GM12878 (cell line): Measurements from ENCODE around the gene AGBL4. TPM values are rescaled to one million over a fixed set of nuclear protein-coding genes. Genes with fewer than 3 reads are reported as not detected.

Source experiments
- ATAC-seq: fragments of 200-7000 bp; cut with Tn5 transposase; 3 replicates; pipeline ENCODE4 v1.9.1; 2020; ENCODE audit warnings: mild to moderate bottlenecking, moderate library complexity
- BruUV-seq: library from RNA; stranded (reverse); fragments of 400-500 nt; replicated peaks from 2 replicates; lab custom pipeline; 2021; lab: Mats Ljungman, UMichigan
- CTCF ChIA-PET: fragments of 300-600 bp; sonication (Branson Sonifier 250); formaldehyde crosslinking; extraction: SDS; loops from one replicate; lab custom pipeline; 2021; ENCODE audit warnings: inconsistent platforms; lab: Yijun Ruan, JAX
- POLR2A ChIA-PET: fragments of 350-600 bp; formaldehyde crosslinking; extraction: SDS; loops from one replicate; lab custom pipeline; 2021; ENCODE audit warnings: inconsistent platforms; lab: Charles Lee
- RAD21 ChIA-PET: fragments of 300-600 bp; sonication (Branson Sonifier 250); formaldehyde crosslinking; loops from one replicate; lab custom pipeline; 2023; ENCODE audit warnings: antibody characterized with exemption; ENCODE audit not compliant: unreplicated experiment; lab: Charles Lee
- SMC1A ChIA-PET: fragments of 300-600 bp; sonication (Branson Sonifier 250); formaldehyde crosslinking; loops from one replicate; lab custom pipeline; 2023; ENCODE audit not compliant: unreplicated experiment, uncharacterized antibody; lab: Charles Lee
- DNase-seq: peaks from one replicate; pipeline ENCODE4 v3.0.0-alpha.2; 2011; ENCODE audit warnings: low read depth, low spot score
- FAIRE-seq: peaks from 3 replicates; lab custom pipeline; 2011; peaks lifted over from hg19 to GRCh38; lab: Jason Lieb, UNC
- H2AFZ ChIP-seq: 2 replicates; pipeline ENCODE4 v1.6.0; 2011; ENCODE audit warnings: low read depth, low read length, control low read depth; ENCODE audit not compliant: control insufficient read depth
- H3K27ac ChIP-seq: 2 replicates; pipeline ENCODE4 v1.5.1; 2011; ENCODE audit warnings: control low read depth; ENCODE audit not compliant: control insufficient read depth, insufficient read depth
- H3K27me3 ChIP-seq, 2 experiments: replicated peaks in 1 of 2; 2 replicates each; pipeline versions ENCODE4 v1.6.0 to v1.6.1; 2011; ENCODE audit warnings: low read length in 1 of 2; ENCODE audit not compliant: control insufficient read depth in 2 of 2, insufficient read depth in 2 of 2
- H3K36me3 ChIP-seq, 2 experiments: 2 replicates each; pipeline ENCODE4 v1.5.1; 2011; ENCODE audit warnings: low read length in 1 of 2; ENCODE audit not compliant: control insufficient read depth in 2 of 2, insufficient read depth in 2 of 2
- H3K4me1 ChIP-seq: 2 replicates; pipeline ENCODE4 v1.6.1; 2011; ENCODE audit warnings: mild to moderate bottlenecking, low read length, moderate library complexity, mixed read lengths; ENCODE audit not compliant: control insufficient read depth, insufficient read depth
- H3K4me2 ChIP-seq: 2 replicates; pipeline ENCODE4 v1.6.0; 2011; ENCODE audit warnings: control low read depth; ENCODE audit not compliant: control insufficient read depth, insufficient read depth
- H3K4me3 ChIP-seq: fragments of 200-600 bp; sonication (generic); 2 replicates; pipeline ENCODE4 v1.5.1; 2016
- H3K79me2 ChIP-seq: 2 replicates; pipeline ENCODE4 v1.6.0; 2011; ENCODE audit warnings: low read length; ENCODE audit not compliant: control insufficient read depth, insufficient read depth
- H3K9ac ChIP-seq: 2 replicates; pipeline ENCODE4 v1.8.0; 2011; ENCODE audit warnings: low read length, control low read depth, mixed read lengths; ENCODE audit not compliant: control insufficient read depth, insufficient read depth
- H3K9me3 ChIP-seq: replicated peaks from 3 replicates; pipeline ENCODE4 v1.5.1; 2011; ENCODE audit warnings: mild to moderate bottlenecking, low read length; ENCODE audit not compliant: control insufficient read depth, insufficient read depth
- H4K20me1 ChIP-seq: 2 replicates; pipeline ENCODE4 v1.6.0; 2011; ENCODE audit not compliant: control insufficient read depth, insufficient read depth
- CREB1 ChIP-seq: IDR thresholded peaks from 2 replicates; pipeline ENCODE4 v1.6.1; 2012; ENCODE audit warnings: low read depth, mild to moderate bottlenecking, inconsistent platforms
- FOS ChIP-seq: IDR thresholded peaks from 3 replicates; pipeline ENCODE4 v1.6.1; 2011; ENCODE audit warnings: borderline replicate concordance; ENCODE audit not compliant: insufficient read length; ENCODE audit errors: extremely low read depth
- RAD21 ChIP-seq: IDR thresholded peaks from 2 replicates; pipeline ENCODE4 v1.6.1; 2011; ENCODE audit warnings: mild to moderate bottlenecking, low read depth, low read length, moderate library complexity; ENCODE audit not compliant: insufficient read depth
- in situ Hi-C: fragments of 300-500 bp; cut with MboI; formaldehyde crosslinking; loops from 9 replicates; pipeline ENCODE4 v1.14.3; 2018; ENCODE audit warnings: mixed read lengths
- intact Hi-C: fragments of 100-400 bp; cut with micrococcal nuclease; formaldehyde crosslinking; loops from one replicate; pipeline ENCODE4 v1.14.2; 2022; ENCODE audit not compliant: unreplicated experiment
- polyA plus RNA-seq, 11 experiments: library from polyadenylated mRNA; depleted of rRNA in 4 of 11; unstranded in 6 of 11; stranded (reverse) in 5 of 11; fragments of >200 nt; fragmentation: Nextera tagmentation in 4 of 11; fragmentation: Illumina TruSeq in 1 of 11; extraction: Ambion mirVana in 4 of 11; extraction: Trizol in 1 of 11; gene quantifications; 1 replicate in 1 of 11; 2 replicates in 10 of 11; pipeline versions ENCODE4 v1.2.1 to v1.2.3, GENCODE V29; 2011 to 2016; ENCODE audit warnings: inconsistent platforms in 2 of 11, missing spikeins in 2 of 11, low read depth in 1 of 11
- total RNA-seq, 4 experiments: library from RNA; depleted of rRNA in 3 of 4; stranded (reverse); fragments of >200 nt in 3 of 4; fragmentation: Illumina TruSeq in 1 of 4; extraction: Trizol in 1 of 4; gene quantifications; 2 replicates each; pipeline versions ENCODE4 v1.2.1 to v1.2.3, GENCODE V29; 2013 to 2021
- TF ChIP-seq, protein P1 (sequence below): IDR thresholded peaks from 2 replicates; pipeline ENCODE4 v1.6.1; 2011; ENCODE audit warnings: low read depth, mild to moderate bottlenecking, low read length, moderate library complexity, borderline replicate concordance; ENCODE audit errors: extremely low read depth
- TF ChIP-seq, protein P2 (sequence below): fragments of 450-650 bp; IDR thresholded peaks from 2 replicates; pipeline ENCODE4 v1.6.1; 2017; ENCODE audit warnings: low read depth, mild to moderate bottlenecking, moderate library complexity
- TF ChIP-seq, protein P3 (sequence below): fragments of 450-650 bp; IDR thresholded peaks from 2 replicates; pipeline ENCODE4 v1.6.1; 2018; ENCODE audit warnings: mild to moderate bottlenecking, low read depth, moderate library complexity; ENCODE audit not compliant: partially characterized antibody

The AGBL4 gene
- total and polyA plus RNA-seq, 10 of the 15 experiments (the other 5 are each of a cell fraction or from before 2014, with no cell fraction given): 0.31 TPM; not detected in 9

DNA sequence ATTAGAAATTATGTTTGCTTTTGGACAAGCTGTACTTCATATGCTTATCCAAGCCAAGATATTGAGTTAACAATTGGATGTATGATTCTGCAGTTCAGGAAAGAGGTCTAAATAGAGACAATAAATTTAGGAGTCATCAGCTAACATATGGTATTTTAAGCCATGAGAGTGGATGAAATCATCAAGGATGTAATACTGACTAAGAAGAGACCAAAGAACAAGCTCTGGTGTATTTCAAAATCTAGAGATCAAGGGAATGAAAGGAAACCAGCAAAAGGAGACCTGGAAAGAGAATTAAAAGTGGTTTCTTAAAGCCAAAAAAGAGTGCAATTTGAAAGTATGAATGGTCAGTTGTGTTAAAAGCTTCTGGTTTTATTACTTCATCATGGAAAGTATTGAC, 1063.4 kb downstream of the AGBL4 start:
- ATAC-seq: no peak
- SMC1A ChIA-PET: no interaction called here
- CTCF ChIA-PET: no interaction called here

More for the DNA sequence above, 1063.4 kb downstream of the AGBL4 start:
- Histone ChIP-seq H3K9me3 (no peaks in the 10 kb centered on the region), H3K79me2 (no peaks in the 10 kb centered on the region), H3K4me1 (no peaks in the 10 kb centered on the region), H3K27me3 (no peaks in the 10 kb centered on the region), H2AFZ (no peak overlapping the region), H4K20me1 (no peaks in the 10 kb centered on the region), H3K4me2 (no peak overlapping the region), H3K4me3 (no peak overlapping the region), H3K27ac (no peak overlapping the region), H3K36me3 (no peaks in the 10 kb centered on the region), H3K9ac (no peak overlapping the region)
- no peak for TF ChIP-seq RAD21
- TF ChIP-seq, protein P1, sequence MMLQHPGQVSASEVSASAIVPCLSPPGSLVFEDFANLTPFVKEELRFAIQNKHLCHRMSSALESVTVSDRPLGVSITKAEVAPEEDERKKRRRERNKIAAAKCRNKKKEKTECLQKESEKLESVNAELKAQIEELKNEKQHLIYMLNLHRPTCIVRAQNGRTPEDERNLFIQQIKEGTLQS: no peak
- TF ChIP-seq, protein P2, sequence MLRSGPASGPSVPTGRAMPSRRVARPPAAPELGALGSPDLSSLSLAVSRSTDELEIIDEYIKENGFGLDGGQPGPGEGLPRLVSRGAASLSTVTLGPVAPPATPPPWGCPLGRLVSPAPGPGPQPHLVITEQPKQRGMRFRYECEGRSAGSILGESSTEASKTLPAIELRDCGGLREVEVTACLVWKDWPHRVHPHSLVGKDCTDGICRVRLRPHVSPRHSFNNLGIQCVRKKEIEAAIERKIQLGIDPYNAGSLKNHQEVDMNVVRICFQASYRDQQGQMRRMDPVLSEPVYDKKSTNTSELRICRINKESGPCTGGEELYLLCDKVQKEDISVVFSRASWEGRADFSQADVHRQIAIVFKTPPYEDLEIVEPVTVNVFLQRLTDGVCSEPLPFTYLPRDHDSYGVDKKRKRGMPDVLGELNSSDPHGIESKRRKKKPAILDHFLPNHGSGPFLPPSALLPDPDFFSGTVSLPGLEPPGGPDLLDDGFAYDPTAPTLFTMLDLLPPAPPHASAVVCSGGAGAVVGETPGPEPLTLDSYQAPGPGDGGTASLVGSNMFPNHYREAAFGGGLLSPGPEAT: no peak
- TF ChIP-seq CREB1: no peak
- TF ChIP-seq FOS: no peak
- TF ChIP-seq, protein P3, sequence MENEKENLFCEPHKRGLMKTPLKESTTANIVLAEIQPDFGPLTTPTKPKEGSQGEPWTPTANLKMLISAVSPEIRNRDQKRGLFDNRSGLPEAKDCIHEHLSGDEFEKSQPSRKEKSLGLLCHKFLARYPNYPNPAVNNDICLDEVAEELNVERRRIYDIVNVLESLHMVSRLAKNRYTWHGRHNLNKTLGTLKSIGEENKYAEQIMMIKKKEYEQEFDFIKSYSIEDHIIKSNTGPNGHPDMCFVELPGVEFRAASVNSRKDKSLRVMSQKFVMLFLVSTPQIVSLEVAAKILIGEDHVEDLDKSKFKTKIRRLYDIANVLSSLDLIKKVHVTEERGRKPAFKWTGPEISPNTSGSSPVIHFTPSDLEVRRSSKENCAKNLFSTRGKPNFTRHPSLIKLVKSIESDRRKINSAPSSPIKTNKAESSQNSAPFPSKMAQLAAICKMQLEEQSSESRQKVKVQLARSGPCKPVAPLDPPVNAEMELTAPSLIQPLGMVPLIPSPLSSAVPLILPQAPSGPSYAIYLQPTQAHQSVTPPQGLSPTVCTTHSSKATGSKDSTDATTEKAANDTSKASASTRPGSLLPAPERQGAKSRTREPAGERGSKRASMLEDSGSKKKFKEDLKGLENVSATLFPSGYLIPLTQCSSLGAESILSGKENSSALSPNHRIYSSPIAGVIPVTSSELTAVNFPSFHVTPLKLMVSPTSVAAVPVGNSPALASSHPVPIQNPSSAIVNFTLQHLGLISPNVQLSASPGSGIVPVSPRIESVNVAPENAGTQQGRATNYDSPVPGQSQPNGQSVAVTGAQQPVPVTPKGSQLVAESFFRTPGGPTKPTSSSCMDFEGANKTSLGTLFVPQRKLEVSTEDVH: no peak
- BruUV-seq: no TSS peak
- FAIRE-seq (no peak), DNase-seq (no peak)
- ChIA-PET RAD21 (no interaction called here), POLR2A (no interaction called here)
- intact Hi-C loops (no loop called here), in situ Hi-C loops (no loop called here)
